Left renal pelvis (tissue), 4 donors: ENCODE measurements around the gene GGA1. TPM values are rescaled to one million over a fixed set of nuclear protein-coding genes. Genes with fewer than 3 reads are reported as not detected.
"Not testable (repeated sequence)": the region's sequence is repeated elsewhere in the genome, so short reads cannot be mapped to it uniquely, and the experiment has no call there.

Experiments
- DNase-seq, 4 donors: peaks; one replicate each; pipeline ENCODE4 v3.0.0-alpha.2; 2013; ENCODE audit warnings: low read depth in 4 of 4, low spot score in 3 of 4
- polyA plus RNA-seq, 4 donors: library from polyadenylated mRNA; unstranded; fragments of 120-200 nt; gene quantifications; one replicate each; pipeline ENCODE4 v1.2.1, GENCODE V29; 2013; ENCODE audit not compliant: insufficient read length in 4 of 4

The GGA1 gene
- polyA plus RNA-seq, 4 donors, result 34.9 to 78.9 (median 47.2) TPM

DNA sequence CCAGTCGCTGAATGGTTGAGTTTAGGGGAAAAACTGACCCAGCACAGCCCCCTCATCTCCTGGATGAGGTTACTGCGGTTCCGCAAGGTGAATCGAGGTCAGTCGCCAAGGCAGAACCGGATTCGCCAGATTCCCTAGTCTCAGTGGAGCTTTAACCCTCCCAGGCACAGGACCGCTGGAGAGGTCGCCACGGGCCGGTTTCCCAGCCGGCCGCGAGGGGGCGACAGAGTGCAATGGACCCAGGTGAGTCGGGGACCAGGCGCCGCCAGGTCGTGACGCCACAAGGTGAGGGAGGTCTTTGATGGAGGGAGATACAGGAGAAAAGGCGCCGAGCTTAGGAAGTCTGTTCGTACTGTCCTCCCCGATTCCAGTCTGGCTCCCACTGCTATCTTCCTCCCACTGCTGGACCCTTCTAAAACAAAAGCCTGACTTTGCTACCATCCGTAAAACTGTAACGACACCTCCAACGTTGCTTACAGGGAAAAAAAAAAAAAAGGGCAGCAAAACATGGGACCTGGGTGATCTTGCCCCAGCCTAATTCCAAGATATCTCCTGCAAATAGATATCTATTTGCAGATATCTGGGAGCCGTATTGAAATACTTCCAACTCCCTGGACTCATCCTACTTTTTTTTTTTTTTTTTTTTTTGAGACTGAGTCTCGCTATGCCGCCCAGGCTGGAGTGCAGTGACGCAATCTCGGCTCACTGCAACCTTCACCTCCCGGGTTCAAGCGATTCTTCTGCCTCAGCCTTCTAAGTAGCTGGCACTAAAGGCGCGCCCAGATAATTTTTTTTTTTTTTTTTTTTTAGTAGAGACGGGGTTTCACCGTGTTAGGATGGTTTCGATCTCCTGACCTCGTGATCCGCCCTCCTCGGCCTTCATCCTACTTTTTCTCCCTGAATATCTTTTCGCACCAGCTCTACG lies 1.4 kb upstream of the GGA1 start:
- DNase-seq, result peak in 1 of 4 donors; percentile 78

DNA sequence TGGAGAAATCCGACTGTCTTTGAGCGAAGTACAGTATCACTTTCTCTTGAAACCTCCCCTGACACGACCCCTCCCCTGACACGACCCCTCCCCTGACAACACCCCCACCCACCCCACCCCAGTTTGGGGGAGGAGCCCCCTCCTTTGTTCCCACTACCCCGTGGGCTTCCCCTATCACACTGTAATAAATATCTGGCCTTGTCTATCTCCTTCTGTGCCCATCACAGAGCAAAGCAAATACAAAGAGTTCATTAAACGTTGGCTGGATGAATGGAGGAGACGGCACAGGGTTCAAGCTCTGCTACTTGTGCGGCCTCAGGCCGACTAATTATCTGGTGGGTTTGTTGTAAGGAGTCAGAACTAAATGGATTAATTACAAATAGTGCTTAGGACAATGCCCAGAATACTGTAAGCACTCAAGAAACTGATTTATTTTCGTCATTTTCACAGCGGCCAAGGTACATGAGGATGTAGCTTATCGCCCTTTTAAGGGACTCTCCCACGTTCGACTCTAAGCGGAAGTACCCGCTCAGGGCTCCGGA lies 628 bp upstream of the GGA1 start:
- no peak for DNase-seq

DNA sequence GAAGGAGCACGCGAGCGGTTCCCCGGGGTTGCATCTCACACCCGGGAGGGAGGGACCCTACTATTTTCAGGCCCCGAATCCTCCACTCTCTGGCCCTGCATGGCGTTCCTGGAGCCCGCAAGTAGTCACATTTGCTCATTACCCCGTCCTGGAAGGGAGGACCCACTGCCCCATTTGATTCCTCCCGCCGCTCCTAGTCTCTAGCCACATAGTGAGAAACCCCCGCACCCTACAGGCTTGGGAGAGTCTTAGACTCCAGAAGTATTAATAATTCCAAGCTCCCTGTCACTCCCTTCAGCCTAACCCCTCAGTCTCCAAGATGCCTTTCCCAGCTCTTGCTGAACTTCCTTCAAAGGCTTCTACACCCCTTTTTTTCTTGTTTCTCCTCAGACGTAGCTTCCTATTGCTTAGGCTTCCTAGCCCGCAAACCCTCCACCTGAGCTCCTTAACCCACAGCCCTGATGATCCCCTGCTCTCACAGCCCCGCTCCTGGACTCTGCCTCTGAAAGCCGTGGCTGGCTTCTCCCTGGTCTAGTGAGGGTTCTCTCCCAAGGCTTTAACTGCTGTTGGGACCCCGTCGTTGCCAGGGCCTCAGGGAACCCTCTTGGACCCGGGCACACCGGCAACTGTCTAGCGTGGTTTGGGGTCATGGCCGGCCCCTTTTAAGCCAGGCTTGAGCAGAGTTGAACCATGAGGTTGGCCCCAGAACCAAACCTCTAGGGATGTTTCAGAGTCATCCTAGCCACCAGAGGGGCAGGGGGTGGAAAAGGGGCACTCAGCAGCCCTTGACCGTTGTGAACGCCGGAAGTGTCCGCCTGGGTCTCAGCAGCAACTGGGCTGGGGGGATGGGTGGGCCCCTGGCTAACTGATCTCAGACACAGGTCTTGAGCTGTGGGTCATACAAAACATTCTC lies 862 bp downstream of the GGA1 start:
- DNase-seq, result no peak

DNA sequence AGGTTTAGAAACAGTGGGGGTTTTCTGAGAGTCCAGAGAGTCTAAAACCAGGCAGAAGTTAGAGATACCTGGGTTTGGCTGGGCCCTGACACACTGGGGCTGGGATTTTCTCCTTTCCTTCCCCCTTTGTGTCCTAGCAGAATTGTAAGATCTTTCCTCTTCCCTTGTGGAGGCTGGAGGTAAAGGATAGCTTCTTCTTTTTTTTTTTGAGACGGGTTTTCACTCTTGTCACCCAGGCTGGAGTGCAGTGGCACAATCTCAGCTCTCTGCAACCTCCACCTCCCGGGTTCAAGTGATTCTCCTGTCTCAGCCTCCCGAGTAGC lies 1.5 kb downstream of the GGA1 start:
- DNase-seq, result not testable (repeated sequence)

DNA sequence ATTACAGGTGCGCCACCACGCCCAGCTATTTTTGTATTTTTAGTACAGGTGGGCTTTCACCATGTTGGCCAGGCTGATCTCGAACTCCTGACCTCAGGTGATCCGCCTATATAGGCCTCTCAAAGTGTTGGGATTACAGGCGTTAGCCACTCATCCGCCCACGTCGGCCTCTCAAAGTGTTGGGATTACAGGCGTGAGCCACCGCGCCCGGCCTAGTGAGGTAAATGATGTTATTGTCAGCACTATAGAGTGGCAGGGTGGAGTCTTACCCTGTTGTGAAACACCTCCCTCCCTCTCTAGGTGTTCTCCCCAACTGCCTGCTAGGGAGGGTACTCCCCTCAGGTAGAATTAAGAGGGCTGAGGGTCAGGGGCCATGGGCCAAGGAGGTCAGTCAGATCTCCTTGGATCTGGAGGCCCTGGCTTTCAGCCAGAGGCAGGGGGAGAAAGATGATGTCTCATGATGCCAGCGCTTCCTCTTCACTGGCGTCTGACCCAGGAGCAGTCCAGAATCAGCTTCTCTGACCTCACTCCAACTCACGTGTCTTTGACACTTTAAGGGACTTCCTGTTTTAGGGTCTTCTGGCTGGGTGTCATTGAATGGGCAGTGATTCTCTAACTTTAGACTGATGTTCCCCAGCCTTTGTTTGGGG lies 2.0 kb downstream of the GGA1 start:
- no peak for DNase-seq

DNA sequence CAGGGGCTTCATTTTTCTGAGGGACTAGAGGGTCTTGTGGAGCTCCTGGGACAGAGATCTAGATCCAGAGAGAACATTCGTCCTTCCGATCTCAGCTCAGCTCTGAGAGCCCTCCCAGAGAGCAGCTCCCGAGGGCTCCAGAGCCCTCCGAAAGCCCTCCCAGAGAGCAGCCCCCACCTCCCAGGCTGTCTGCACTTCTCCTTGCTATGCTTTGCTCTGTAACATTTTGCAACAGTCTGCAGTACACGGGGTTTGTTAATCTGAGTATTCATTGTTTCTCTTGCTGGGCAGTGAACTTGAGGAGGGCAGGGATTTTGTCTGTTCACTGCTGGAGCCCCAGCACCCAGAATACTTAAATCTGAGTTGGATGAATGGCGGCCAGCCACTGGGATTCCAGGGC lies 2.6 kb downstream of the GGA1 start:
- no peak for DNase-seq

DNA sequence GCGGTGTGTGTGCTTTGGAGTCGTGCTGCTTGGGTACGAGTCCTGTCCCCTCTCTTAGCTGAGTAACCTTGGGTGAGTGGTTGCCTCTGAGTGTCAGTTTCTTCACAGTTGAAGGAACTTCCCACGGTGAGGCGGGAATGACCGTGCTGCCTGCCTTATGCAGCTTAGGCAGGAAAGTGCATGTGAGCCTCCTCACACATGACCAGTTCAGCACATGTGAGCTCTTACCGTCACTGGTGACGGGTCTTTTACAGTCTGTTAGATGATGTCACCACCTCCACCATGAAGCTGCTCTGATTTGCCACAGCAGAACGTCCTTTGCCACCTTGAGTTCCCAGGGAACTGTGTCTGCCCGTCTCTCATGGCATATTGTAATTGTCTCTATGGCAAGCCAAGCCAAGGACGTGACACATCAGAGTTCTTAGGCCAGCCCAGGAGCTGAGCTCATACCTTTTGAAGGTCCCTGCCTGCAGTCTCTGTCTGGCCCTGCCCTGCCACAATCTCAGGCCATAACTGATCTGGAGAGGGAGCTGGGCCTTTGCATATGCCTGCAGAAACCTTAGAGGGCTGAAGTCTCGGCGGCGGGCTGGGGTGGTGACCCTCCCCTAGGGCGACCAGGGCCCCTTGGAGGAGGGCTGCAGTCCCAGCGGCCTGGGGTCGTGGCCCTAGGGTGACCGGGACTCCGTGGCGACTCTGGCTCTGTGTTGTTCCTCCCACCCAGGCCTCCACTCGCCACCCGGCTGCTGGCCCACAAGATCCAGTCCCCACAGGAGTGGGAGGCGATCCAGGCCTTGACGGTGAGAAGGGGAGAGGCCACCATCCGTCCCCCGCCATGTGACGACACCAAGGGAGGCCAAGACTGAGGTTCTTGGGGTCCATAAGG lies 7.8 kb downstream of the GGA1 start:
- DNase-seq, result no peak

DNA sequence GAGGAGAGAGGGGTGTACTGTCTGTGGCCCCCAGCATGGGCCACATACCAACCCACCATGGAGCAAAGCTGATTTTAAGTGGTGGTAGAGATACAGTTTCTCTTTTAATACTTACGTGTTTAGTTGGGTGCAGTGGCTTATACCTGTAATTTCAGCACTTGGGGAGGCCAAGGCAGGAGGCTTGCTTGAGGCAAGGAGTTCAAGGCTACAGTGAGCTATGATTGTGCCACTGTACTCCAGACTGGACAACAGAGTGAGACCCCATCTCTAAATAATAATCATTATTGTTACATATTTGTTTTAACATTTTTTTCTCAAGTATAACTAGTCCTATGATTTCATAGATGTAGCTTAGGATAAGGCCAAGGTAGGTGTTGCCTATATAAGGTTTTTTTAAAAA lies 8.8 kb downstream of the GGA1 start:
- no peak for DNase-seq

DNA sequence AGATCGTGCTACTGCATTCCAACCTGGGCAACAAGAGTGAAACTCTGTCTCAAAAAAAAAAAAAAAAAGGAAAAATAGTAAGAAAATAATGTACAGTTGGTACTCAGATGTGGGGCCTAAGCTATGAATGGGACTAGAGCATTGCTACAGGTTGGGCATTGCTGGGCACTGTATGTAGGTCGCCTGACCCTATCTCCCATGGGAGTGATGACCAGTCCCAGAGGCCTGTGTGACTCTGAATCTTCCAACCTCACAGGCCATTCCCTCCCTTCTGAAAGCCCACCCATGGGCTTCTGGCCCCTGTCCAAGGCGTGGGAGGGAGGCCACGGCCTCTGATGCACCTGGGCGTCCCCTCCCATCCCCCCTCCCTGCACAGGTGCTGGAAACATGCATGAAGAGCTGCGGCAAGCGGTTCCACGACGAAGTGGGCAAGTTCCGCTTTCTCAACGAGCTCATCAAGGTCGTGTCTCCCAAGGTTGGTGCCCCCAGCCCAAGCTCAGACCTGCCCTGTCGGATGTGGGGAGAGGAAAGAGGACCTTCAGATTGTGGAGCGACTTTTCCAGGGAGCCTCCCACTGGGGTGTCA lies 9.5 kb downstream of the GGA1 start:
- DNase-seq, result no peak

DNA sequence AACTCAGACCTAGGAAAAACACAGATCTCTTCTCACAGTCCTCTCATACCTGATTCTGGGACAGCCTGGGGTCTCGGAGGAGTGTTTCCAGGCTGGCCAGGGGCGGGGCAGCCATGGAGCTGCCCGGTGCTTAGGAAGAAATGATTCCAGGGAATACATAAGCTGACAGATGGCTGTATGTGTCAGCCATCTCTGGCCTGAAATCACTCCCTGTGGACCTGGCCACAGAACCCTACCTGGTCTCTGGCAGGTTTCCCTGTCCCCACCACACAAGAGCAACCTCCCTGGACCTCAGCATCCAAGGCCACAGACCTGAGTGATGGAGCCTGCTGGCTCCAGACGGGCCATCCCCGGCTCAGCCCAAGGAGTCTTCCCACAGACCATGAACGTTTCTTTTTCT lies 10.0 kb downstream of the GGA1 start:
- DNase-seq, result no peak

DNA sequence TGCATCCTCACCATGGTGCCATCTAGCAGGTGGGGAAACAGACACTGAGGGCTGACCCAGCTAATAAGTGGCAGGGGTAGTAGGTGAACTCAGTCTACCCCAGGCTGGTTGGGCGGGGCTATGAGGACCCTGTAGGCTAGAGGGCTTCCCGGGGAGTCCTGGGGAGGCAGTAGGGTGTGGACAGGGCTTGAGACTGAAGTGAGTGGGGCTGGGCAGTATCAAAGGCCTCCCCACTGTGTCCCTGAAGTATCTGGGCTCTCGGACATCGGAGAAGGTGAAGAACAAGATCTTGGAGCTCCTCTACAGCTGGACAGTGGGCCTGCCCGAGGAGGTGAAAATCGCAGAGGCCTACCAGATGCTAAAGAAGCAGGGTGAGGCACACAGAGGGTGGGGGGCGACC lies 11.4 kb downstream of the GGA1 start:
- no peak for DNase-seq

DNA sequence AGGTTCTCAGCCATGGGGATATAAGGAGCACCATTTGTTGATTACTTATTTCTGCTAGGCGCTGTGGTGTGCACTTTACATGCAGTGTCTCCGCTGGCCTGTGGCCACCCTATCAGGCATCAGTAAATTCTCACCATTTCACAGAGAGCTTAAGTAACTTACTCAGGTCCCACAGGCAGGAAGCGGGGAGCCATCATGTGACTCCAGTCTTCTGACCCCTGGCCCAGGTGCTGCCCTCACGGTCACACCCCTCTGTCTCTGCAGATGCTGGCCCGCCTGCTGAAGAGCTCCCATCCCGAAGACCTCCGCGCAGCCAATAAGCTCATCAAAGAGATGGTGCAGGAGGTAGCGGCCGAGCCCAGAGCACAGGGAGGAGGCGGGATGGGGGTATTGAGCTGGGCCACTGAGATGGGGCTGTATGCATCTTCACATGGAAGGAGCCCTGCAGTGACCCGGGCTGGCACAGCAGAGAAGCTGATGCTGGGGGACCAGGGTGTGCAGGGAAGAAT lies 12.8 kb downstream of the GGA1 start:
- DNase-seq, result no peak

DNA sequence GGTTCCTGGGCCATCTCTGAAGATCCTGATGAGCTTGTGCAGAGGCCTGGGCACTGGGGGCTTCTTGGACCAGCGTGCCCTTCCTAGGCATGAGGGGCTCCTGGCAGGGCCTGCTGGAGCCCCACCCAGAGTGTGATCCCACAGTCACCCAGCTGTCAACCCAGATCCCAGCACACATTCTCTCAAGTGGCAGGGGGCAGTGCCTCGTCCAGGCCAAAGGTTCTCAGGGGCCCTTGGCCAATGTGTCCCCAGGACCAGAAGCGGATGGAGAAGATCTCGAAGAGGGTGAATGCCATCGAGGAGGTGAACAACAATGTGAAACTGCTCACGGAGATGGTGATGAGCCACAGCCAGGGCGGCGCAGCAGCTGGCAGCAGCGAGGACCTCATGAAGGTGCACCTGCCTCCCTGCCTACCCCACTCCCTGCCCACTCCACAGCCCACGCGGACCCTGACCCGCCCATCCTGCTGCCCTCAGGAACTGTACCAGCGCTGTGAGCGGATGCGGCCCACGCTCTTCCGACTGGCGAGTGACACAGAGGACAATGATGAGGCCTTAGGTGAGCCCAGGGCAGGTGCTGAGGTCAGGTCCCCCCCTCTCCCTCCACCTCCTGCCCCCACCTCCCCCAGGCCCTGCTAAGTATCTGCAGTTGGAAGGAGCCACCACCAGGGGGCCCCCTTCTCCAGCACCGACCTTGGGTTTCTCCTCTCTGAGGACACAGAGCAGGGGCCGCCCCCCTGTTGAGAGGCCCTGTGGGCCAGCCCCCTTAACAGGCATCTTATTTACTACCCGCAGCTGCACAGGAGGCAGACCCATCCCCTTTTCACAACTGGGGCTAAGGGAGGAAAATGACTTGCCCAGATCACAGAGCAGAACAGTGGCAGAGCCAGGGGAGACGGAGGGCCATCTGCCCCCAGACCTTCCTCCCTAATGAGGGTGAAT lies 14.7 kb downstream of the GGA1 start:
- DNase-seq, result no peak

DNA sequence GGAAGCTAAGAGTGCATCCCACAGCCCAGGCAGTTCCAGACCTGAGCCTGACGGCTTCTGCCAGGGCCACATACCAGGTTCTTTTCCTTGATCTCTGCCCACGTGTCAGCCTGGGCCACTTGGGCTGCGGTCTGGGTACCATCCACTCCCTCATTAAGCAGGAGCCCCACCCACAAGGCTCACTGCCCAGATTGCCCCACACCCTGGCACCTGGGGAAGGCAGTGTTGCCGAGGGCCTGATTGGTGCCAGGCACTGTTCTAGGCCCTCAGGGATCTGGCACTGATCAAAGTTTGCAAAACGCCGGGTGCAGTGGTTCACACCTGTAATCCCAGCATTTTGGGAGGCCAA lies 15.4 kb downstream of the GGA1 start:
- DNase-seq, result no peak

DNA sequence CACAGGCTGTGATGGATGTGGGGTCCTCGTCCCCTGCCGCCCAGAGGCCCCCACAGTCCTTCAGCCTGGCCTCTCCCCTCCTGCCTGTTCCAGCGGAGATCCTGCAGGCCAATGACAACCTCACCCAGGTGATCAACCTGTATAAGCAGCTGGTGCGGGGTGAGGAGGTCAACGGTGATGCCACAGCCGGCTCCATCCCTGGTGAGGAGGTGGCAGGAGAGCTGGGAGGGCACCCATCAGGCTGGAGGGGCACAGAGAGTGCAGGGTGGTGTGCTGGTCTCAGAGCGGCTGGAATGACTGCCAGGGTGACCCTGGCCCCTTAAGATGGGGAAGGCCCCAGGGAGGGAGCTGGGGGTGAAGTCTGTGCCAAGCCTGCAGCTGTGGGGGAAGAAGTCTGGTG lies 16.2 kb downstream of the GGA1 start:
- DNase-seq, result no peak

DNA sequence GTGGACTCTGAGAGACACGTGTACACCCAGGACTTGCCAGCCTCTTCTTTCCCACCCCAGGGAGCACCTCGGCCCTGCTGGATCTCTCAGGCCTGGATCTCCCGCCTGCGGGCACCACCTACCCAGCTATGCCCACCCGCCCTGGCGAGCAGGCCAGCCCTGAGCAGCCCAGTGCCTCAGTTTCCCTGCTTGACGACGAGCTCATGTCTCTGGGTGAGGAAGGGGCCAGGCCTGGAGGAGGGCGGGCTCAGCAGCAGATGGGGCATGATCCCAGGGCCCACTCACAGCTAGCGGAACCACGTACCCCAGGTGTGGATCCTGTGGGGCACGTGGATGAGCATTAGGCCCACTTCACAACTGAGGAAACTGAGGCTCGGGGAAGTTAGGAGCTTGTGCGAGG lies 17.1 kb downstream of the GGA1 start:
- DNase-seq, result no peak

DNA sequence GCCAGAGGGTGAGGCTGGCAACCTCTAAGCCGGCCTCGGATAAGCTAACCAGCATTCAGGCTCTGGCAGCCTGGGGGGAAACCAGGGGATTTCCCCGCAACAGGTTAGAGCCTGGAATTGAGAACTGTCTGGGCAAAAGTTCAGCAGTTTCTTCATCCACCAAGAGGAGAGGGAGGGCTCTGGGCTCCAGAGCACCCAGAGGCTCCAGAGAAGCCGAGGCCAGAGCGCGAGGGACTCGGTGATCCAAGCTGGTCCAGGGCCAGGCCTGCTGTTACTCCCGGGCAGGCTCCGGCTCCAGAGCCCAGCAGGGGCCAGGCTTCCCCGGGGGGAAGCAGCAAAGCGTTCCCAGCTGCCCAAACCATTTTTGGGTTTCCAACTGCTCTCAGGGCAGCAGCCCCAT lies 17.5 kb downstream of the GGA1 start:
- DNase-seq, result no peak

DNA sequence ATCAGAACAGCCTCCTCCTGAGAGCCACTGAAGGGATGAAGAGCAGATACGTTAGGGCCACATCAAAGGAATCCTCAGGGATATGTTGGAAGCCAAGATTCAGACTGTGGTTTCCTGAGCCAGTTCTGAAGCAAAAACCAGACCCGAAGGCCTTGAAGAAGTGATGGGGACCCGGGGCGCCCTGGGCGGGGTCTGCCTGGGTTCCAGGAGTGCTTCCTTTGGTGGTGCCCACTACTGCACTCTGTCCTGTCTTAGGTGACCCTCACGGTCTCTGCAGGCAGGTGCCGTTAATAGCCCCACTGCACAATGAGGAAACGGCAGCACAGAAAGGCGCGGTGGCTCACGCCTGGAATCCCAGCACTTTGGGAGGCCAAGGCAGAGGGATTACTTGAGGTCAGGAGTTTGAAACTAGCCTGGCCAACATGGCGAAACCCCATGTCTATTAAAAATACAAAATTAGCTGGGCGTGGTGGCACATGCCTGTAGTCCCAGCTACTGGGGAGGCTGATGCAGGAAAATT lies 18.0 kb downstream of the GGA1 start:
- DNase-seq, result no peak
